GM19328 (cell line): ENCODE measurements around the gene NTF3.

ENCODE experiments used
- ATAC-seq: cut with Tn5 transposase; IDR thresholded peaks from one replicate; pipeline ENCODE4 v1.9.1; 2021; ENCODE audit warnings: mild to moderate bottlenecking, moderate library complexity; ENCODE audit not compliant: unreplicated experiment

The NTF3 gene

GRCh38 chr12:5430641-5431603 is 986 bp upstream of the NTF3 start:
- no peak for ATAC-seq

- ATAC-seq = no peak
Measured at GRCh38 chr12:5433081-5433844, 1.4 kb downstream of the NTF3 start.

- no peak for ATAC-seq
Measured at GRCh38 chr12:5433845-5434646, 2.1 kb downstream of the NTF3 start.

- ATAC-seq = no peak
Measured at GRCh38 chr12:5434647-5435560, 3.0 kb downstream of the NTF3 start.

- no peak for ATAC-seq
Measured at GRCh38 chr12:5437182-5437583, 5.3 kb downstream of the NTF3 start.

- no peak for ATAC-seq
Measured at GRCh38 chr12:5437589-5437988, 5.7 kb downstream of the NTF3 start.

GRCh38 chr12:5438671-5439200 is 6.8 kb downstream of the NTF3 start:
- ATAC-seq = no peak

GRCh38 chr12:5439371-5439771 is 7.5 kb downstream of the NTF3 start:
- ATAC-seq = no peak

- no peak for ATAC-seq
Measured at GRCh38 chr12:5439788-5440300, 7.9 kb downstream of the NTF3 start.

GRCh38 chr12:5440978-5441377 is 9.1 kb downstream of the NTF3 start:
- ATAC-seq = no peak

GRCh38 chr12:5441497-5442236 is 9.8 kb downstream of the NTF3 start:
- ATAC-seq = no peak

GRCh38 chr12:5442251-5443006 is 10.5 kb downstream of the NTF3 start:
- no peak for ATAC-seq

- ATAC-seq = no peak
Measured at GRCh38 chr12:5444520-5444919, 12.6 kb downstream of the NTF3 start.

- no peak for ATAC-seq
Measured at GRCh38 chr12:5447320-5447719, 15.4 kb downstream of the NTF3 start.

GRCh38 chr12:5451251-5451650 is 19.3 kb downstream of the NTF3 start:
- ATAC-seq = no peak

GRCh38 chr12:5452569-5452968 is 20.7 kb downstream of the NTF3 start:
- ATAC-seq = no peak

GRCh38 chr12:5453466-5453865 is 21.6 kb downstream of the NTF3 start:
- no peak for ATAC-seq

GRCh38 chr12:5455045-5455444 is 23.1 kb downstream of the NTF3 start:
- ATAC-seq = no peak
